Upper lobe of right lung (tissue), 1 donor: Measurements from ENCODE around the gene DMBX1. TPM values are rescaled to one million over a fixed set of nuclear protein-coding genes. Genes with fewer than 3 reads are reported as not detected.

Experiments
- ATAC-seq: fragments of 200-7000 bp; cut with Tn5 transposase; one replicate; pipeline ENCODE4 v1.9.1; 2020; ENCODE audit warnings: mild to moderate bottlenecking, moderate library complexity
- DNase-seq: peaks from one replicate; pipeline ENCODE4 v3.0.0-alpha.2; 2020
- H3K27ac ChIP-seq: fragments of 200-600 bp; one replicate; pipeline ENCODE4 v1.8.0; 2022
- H3K27me3 ChIP-seq: fragments of 200-600 bp; one replicate; pipeline ENCODE4 v1.8.0; 2022; ENCODE audit warnings: mild to moderate bottlenecking
- H3K36me3 ChIP-seq: fragments of 200-600 bp; one replicate; pipeline ENCODE4 v1.8.0; 2022
- H3K4me1 ChIP-seq: fragments of 200-600 bp; one replicate; pipeline ENCODE4 v1.8.0; 2022
- H3K4me3 ChIP-seq: fragments of 200-600 bp; one replicate; pipeline ENCODE4 v1.8.0; 2022; ENCODE audit warnings: mild to moderate bottlenecking
- H3K9me3 ChIP-seq: fragments of 200-600 bp; one replicate; pipeline ENCODE4 v1.8.0; 2022
- CTCF ChIP-seq: fragments of 200-600 bp; IDR thresholded peaks from one replicate; pipeline ENCODE4 v1.8.0; 2022; ENCODE audit warnings: antibody characterized with exemption
- intact Hi-C: fragments of 100-400 bp; cut with DNase I; formaldehyde crosslinking; loops from one replicate; pipeline ENCODE4 v1.11.0; 2022
- total RNA-seq: library from RNA; stranded (reverse); fragmentation: NEBNext Ultra II Directional; extraction: Animal tissue kit (Norgen Biotek cat#: 25700); gene quantifications from one replicate; pipeline ENCODE4 v1.2.1, GENCODE V29; 2021
- donor health status: DM: no; HTN: yes; CAD: no; lungs with severe emphysema.

The DMBX1 gene
- total RNA-seq, 1 donor from 2014 or later: not detected

- intact Hi-C loops: no loop called here
- no peak for DNase-seq
- no peaks in the 10 kb centered on the region for H3K4me1 ChIP-seq
Observed at GRCh38 chr1:46503421-46503820, 13.8 kb downstream of the DMBX1 start.

GRCh38 chr1:46506470-46507219, 17.0 kb downstream of the DMBX1 start:
- ATAC-seq (no peak), DNase-seq (no peak)
- no peak for TF ChIP-seq CTCF
- Histone ChIP-seq H3K4me3 (no peak overlapping the region), H3K36me3 (no peaks in the 10 kb centered on the region), H3K27me3 (peaks cover 13% of the 10 kb centered on the region), H3K27ac (no peak overlapping the region), H3K4me1 (no peaks in the 10 kb centered on the region), H3K9me3 (no peaks in the 10 kb centered on the region)
- intact Hi-C loops: no loop called here

More at GRCh38 chr1:46503421-46503820, 13.8 kb downstream of the DMBX1 start:
- Histone ChIP-seq H3K4me3 (no peak overlapping the region), H3K9me3 (no peaks in the 10 kb centered on the region), H3K36me3 (no peaks in the 10 kb centered on the region), H3K27me3 (peaks cover 13% of the 10 kb centered on the region), H3K27ac (no peak overlapping the region)
- ATAC-seq: no peak
- TF ChIP-seq CTCF: no peak

GRCh38 chr1:46508757-46509156, 19.1 kb downstream of the DMBX1 start:
- H3K4me3 ChIP-seq: no peak overlapping the region
- no peak for TF ChIP-seq CTCF
- H3K9me3 ChIP-seq: no peaks in the 10 kb centered on the region
- no peaks in the 10 kb centered on the region for H3K36me3 ChIP-seq
- intact Hi-C loops: no loop called here
- H3K4me1 ChIP-seq: no peaks in the 10 kb centered on the region
- no peak overlapping the region for H3K27ac ChIP-seq
- H3K27me3 ChIP-seq: no peaks in the 10 kb centered on the region
- ATAC-seq (no peak), DNase-seq (no peak)

- no peaks in the 10 kb centered on the region for H3K9me3 ChIP-seq
- H3K36me3 ChIP-seq: no peaks in the 10 kb centered on the region
- ATAC-seq (no peak), DNase-seq (no peak)
- no peak overlapping the region for H3K27ac ChIP-seq
- no peaks in the 10 kb centered on the region for H3K27me3 ChIP-seq
- no peak overlapping the region for H3K4me3 ChIP-seq
- no peaks in the 10 kb centered on the region for H3K4me1 ChIP-seq
- intact Hi-C loops: no loop called here
- no peak for TF ChIP-seq CTCF
Observed at GRCh38 chr1:46510341-46510997, 20.8 kb downstream of the DMBX1 start.

- intact Hi-C loops: no loop called here
Observed at GRCh38 chr1:46510998-46511365, 21.3 kb downstream of the DMBX1 start.

More at GRCh38 chr1:46510998-46511365, 21.3 kb downstream of the DMBX1 start:
- Histone ChIP-seq H3K27me3 (no peaks in the 10 kb centered on the region), H3K4me3 (no peak overlapping the region), H3K9me3 (no peaks in the 10 kb centered on the region), H3K4me1 (no peaks in the 10 kb centered on the region), H3K27ac (no peak overlapping the region), H3K36me3 (no peaks in the 10 kb centered on the region)
- no peak for TF ChIP-seq CTCF
- DNase-seq: no peak
- no peak for ATAC-seq
